GM19438 (cell line): ENCODE data around the gene SIL1.

Experiments used
- ATAC-seq: cut with Tn5 transposase; IDR thresholded peaks from one replicate; pipeline ENCODE4 v1.9.1; 2021; ENCODE audit warnings: low read depth; ENCODE audit not compliant: unreplicated experiment

SIL1 gene

DNA sequence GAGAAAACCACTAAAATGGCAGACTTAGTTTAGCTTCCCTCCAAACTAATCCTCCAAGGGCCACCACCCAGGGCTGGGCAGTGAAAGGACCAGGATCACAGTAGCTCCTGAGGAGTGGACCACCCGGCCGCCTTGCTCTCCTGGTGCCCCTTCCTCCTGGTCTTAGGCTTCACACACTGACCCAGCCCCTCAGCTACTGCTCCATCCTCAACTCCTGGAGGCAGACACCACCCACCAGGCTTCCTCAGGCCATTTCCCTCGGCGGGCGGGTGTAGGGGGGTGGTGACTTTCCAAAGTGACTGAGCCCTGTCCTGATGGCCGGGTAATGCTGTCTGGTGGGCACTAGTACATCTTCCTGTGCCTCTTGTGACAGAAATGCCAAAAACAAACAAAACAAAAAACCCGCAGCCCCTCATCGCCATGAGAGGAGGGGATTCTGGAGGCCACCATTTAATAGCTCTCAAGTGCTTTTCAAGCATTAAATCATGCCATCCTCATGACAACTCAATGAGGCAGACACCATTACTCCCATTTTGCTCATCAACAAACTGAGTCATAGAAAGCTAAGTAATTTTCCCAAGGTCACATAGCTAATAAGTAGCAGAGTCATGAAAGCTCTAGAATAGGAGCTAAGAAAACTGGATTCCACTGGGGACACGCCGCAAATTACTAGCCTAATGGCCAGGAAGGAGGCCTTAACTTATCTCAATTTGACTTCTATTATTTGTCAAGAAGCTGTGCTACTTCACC is 231.8 kb downstream of the SIL1 start:
- ATAC-seq = no peak

DNA sequence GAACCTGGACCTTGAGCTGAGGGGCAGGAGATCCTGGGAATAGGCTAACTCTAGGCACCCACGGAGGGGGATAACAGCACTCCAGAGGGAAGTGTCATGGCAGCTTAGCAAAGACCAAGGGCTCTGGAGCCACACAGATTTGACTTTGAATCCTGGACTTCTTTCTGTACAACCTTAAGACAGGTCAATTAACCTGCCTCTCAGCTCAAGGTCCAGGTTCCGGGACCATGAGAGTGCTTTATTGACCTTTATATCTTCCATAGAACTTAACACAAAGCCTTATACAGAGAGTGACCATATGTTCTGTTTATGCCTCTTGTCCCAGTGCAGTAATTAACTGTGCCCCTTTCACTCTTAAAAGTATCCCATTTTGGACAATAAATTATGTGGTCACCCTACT is 232.5 kb downstream of the SIL1 start:
- ATAC-seq = no peak

DNA sequence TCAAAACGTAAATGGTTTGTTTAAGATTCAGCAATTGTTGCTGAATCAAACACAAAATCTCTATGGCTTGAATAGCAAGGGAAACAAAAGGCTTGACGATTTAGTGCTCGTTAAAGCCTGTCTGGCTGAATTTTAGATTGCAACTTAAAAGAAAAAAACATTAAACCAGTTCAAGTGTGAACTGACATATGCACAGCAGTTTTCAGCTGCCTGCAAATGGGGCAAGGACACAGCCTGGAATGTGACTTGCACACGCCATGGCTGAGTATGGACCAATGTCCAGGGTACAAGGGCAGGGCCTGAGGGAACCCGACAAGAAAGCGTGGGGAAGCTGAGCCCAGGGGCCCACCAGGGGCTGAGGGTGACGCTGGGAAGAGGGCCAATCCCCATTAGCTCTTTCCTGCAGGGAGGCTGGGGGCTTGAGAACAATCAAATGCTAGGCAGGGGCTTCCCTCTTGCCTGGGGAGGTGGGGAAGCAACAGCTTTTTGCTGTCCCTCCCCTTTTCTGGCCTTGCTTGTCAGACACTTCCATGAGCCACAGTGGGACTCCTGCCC is 233.4 kb downstream of the SIL1 start:
- ATAC-seq = no peak

DNA sequence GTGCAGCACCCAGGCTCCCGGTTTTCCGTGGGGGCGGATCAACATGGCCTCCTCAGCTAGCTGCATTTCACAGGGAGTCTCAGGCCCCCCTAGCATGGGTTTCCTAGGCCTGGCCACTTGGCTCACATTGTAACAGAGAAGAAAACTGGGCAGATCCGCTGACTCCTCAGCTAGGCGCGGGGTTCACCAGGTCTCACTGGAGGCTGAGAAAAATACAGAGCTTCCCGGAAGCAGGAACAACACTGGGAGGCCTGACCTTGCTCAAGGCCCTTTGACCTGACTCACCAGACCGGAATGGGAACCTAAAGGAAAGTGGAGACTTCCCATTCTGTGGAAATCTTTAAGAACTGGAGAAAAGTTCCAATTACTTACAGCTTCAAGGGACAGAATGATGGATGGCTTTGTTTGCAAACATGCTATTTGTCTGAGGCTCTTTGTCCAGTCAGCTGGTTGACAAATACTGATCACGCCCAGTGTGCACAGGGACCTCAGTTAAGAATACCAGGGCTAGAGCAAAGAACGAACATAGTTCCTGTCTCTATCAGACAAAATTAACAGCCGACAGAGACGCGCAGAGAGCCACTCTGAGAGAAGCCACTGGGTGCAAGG is 234.3 kb downstream of the SIL1 start:
- ATAC-seq = no peak

- ATAC-seq = no peak
Observed at GRCh38 chr5:138962614-138963370, 235.4 kb downstream of the SIL1 start.

GRCh38 chr5:138961729-138962128 is 236.4 kb downstream of the SIL1 start:
- no peak for ATAC-seq

DNA sequence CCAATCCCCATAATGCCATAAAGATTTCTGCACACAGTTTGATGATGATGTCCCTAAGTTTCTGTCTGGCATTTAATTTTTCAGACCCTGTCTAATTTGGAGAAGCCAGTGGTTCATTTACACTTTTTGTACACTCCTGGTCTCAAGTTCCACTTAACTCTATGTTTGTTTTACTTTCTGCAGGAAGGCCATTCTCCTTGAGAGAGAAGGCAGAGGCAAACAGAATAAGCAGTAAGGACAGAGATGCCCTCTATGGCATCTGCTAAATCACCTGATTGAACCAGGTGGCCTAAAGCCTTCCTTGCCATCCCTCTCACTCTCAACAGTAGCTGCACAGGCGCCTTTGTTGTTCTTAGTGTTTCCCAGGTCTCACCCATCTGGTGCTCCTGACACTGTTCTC is 236.9 kb downstream of the SIL1 start:
- no peak for ATAC-seq

- ATAC-seq = no peak
Observed at GRCh38 chr5:138960145-138960692, 237.9 kb downstream of the SIL1 start.

DNA sequence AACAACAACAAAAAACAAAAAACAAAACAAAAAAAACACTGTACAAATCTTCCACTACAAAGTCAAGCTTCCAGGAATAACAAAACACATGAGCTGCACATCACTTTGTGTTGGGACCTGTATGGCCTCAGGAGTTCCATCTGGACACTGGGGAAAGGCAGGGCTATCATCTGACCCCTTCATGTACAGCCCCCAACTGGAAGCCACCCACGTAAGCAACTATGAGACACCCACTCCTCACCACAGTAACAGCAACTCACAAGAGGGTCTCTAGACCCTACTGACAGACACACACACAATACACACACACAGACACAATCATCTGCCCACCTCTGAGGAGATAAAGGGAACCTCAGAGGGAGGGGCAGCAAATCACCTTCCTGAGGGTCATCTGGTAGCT is 241.4 kb downstream of the SIL1 start:
- no peak for ATAC-seq

DNA sequence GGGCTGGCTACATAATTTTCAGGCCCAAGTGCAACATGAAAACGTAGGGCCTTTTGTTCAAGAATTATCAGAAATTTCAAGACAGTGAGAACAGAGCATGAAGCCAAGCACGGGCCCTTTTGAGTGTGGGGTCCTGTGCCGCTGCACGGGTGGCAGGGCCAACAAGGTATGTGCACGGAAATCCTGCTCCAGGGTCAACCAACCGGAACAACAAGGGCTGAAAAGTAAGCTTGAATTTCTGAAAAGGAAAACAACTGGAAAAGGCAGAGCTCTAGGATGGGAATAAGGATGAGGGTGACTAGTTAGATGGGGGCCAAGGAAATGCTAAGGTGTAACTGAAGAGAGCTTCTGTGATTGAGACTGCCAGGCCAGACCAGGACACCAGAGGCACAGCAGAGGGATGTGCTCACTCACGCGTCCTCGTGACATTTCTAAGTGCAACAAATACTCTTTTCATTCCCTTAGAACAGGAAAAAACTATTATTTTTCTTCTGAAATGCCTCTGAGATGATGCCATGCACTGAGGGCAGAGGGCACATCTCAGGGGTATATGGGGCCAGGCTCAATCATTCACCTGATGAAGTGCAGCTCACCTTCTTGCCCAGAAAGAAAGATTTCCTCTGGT is 242.4 kb downstream of the SIL1 start:
- no peak for ATAC-seq

GRCh38 chr5:138955013-138955660 is 243.0 kb downstream of the SIL1 start:
- ATAC-seq = no peak

DNA sequence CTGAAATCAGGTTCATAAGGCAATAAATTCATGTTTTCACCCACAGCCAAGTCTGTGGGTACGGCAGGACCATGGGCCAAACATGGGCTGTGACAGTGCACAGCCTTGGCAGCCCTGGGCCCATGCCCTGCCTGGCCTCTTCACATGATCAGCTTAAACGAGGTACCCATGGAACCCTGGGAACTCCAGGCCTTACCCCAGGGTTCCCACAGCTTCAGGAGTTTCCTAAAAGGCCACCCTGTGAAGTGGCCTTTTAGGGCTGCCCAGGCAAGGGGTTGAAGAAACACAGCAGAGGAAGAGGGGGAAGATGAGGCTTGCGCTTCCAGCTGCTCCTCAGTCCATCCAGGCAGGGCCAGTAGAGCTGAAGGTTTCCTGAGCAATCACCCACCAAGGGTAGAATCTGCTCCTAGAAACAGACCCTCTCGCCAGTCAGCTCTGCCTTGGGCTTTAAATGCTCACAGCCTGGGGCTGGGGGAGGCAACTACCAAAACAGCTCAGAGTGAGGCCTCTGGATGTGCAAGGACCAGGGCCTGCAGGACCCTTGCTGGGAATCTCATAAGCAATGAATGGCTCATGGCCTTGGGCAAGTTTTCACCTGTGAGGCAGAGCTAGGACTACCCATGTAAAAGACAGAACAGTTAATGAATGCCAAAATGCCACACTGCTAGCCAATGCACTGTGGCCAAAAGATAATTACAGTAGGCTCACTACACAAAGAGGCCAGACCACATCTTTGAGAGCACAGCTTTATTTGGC is 243.7 kb downstream of the SIL1 start:
- ATAC-seq = no peak

DNA sequence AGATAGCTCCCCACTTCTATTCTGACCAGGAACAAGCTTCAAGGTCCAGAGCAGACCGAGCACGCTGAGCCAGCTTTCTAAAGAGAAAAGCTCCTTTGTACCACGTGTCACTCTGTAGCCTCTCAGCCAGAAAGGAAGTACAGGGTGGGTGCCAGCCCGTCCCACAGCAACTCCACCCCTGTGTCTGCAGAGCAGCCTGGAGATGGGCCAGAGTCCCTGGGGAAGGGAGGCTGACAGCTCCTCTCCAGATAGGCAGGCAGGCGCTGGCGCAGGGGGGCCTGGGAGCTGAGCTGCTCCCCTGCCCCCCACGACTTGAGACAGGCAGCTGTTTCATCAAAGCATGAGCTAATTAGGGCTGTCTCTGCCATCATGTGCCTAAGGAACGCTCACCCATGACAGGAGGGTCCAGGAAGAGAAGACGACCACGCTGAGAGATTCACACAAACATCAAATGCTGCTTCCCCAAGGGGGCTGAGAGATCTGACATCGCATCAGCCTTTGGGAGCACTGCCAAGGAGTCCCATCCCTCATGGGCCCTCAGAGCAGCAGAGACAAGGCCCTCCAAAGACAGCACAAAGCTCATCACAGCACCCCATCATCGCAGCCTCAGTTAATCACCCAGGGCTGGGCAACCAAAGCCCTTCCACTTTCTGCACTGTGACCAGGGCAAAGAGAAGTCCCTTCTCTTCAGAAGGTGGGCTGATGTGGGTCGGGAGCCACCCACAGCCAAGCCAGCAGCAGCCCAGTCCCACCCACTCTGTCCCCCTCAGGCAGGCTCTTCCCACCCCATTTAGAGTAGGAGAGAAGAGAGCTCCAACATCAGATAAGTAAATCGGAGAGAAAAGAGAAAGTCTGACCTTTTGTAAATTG is 244.5 kb downstream of the SIL1 start:
- peak; percentile 72 for ATAC-seq

DNA sequence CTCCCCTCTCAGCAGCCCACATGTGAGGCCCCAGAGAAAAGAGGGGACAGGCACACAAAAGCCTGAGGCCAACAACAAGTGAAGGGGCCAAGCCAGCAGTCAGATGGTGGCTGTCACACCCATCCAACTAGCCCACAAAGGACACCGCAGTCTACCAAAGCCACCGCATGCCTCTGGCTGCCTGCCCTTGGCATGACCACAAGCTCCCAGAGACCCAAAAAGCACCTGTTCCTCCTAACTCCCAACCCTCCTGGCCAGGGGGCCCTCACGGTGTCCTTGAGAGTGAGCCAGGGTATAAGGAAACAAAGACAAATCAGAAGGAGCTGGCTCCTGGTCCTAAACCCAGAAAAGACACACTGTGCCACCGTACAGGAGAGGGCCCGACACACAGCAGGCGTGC is 245.2 kb downstream of the SIL1 start:
- peak; percentile 11 for ATAC-seq

GRCh38 chr5:138951986-138952735 is 246.0 kb downstream of the SIL1 start:
- ATAC-seq = no peak

DNA sequence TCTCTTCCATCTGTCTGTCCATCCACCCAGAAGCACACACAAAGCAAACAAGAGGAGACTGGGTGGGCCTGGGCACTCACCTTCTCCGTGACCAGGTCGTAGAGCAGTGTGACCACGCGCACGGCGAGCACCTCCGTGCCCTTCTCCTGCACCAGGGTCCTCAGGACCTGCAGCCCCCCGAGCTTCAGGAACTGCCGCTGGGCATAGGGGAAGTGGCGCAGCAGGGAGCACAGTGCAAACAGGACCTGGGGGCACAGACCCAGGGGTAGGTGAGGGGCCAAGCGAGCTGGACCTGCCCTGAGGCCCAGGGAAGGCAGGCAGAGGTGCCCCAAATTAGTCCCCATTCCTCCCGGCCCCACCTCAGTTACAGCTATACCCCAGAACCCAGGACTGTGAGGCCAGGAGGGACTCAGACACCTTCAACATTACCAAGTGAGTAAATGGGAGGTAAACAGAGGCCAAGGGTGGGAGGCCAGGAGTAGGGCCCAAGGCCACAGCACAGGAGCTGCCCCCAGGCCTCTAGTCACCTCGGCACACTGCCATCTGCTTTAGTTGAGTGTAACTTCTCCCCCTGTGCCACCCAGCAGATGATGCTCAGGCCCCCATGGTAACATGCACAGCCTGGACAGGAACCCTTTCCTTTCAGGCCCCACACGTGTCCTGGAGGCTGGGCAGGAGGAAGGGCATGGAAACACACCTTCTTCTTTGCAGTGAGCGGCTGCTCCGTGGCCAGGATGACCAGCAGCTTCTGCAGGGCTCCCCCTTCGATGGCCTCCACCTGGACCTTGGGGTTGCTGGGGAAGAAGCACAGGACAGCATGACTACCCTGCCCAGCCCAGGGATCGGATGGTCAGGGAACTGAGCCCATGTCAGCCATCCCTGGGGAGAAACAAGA is 246.8 kb downstream of the SIL1 start:
- no peak for ATAC-seq
